CD4-positive, alpha-beta memory T cell (primary cell): ENCODE measurements around the gene GPR15LG. TPM values are rescaled to one million over a fixed set of nuclear protein-coding genes. Genes with fewer than 3 reads are reported as not detected.
A peak's percentile ranks its signal among the peaks of the same experiment; 100 is the strongest.
"Not testable (repeated sequence)": the region's sequence is repeated elsewhere in the genome, so short reads cannot be mapped to it uniquely, and the experiment has no call there.

ENCODE experiments used
- CTCF ChIA-PET: fragments of 350-600 bp; sonication (Branson Sonifier 250); formaldehyde crosslinking; loops from one replicate; lab custom pipeline; 2021; ENCODE audit warnings: inconsistent platforms; ENCODE audit not compliant: partially characterized antibody; lab: Charles Lee
- POLR2A ChIA-PET: fragments of 350-600 bp; sonication (Branson Sonifier 250); formaldehyde crosslinking; loops from one replicate; lab custom pipeline; 2021; ENCODE audit not compliant: partially characterized antibody; lab: Charles Lee
- DNase-seq, 5 donors: peaks; one replicate each; pipeline versions ENCODE4 v3.0.0 to v3.0.0-alpha.2; 2020 to 2022; ENCODE audit warnings: mixed read lengths in 1 of 5
- H3K27ac ChIP-seq: one replicate; pipeline ENCODE4 v1.7.0; 2013; ENCODE audit warnings: low read depth, low read length
- H3K27me3 ChIP-seq: 2 replicates; pipeline ENCODE4 v1.7.0; 2013; ENCODE audit warnings: mild to moderate bottlenecking, low read length, moderate library complexity; ENCODE audit not compliant: insufficient read depth
- H3K36me3 ChIP-seq: 2 replicates; pipeline ENCODE4 v1.7.0; 2013; ENCODE audit warnings: mild to moderate bottlenecking, low read length, moderate library complexity; ENCODE audit not compliant: insufficient read depth
- H3K4me1 ChIP-seq: 2 replicates; pipeline ENCODE4 v1.7.0; 2013; ENCODE audit warnings: mild to moderate bottlenecking, low read length, moderate library complexity; ENCODE audit not compliant: insufficient read depth
- H3K4me3 ChIP-seq, 2 donors: one replicate each; pipeline ENCODE4 v1.7.0; 2013; ENCODE audit warnings: low read length in 2 of 2, mild to moderate bottlenecking in 1 of 2
- H3K9me3 ChIP-seq, 2 donors: one replicate each; pipeline ENCODE4 v1.7.0; 2013; ENCODE audit warnings: low read length in 2 of 2, control low read depth in 1 of 2; ENCODE audit not compliant: control insufficient read depth in 1 of 2
- H3K27ac Mint-ChIP-seq, 7 donors: one replicate each; pipeline ENCODE4 v1.8.0; 2020 to 2021; ENCODE audit warnings: mixed read lengths in 7 of 7, mild to moderate bottlenecking in 6 of 7, inconsistent platforms in 3 of 7, moderate library complexity in 3 of 7
- H3K27me3 Mint-ChIP-seq, 2 donors: one replicate each; pipeline ENCODE4 v1.8.0; 2020 to 2021; ENCODE audit warnings: mixed read lengths in 2 of 2
- H3K36me3 Mint-ChIP-seq, 2 donors: one replicate each; pipeline ENCODE4 v1.8.0; 2020 to 2021; ENCODE audit warnings: mixed read lengths in 2 of 2, inconsistent platforms in 1 of 2, mild to moderate bottlenecking in 1 of 2
- H3K4me1 Mint-ChIP-seq, 4 donors: one replicate each; pipeline ENCODE4 v1.8.0; 2020 to 2021; ENCODE audit warnings: mixed read lengths in 4 of 4, mild to moderate bottlenecking in 1 of 4
- H3K4me3 Mint-ChIP-seq, 8 donors: one replicate each; pipeline ENCODE4 v1.8.0; 2020 to 2021; ENCODE audit warnings: mixed read lengths in 8 of 8, mild to moderate bottlenecking in 7 of 8, moderate library complexity in 6 of 8, inconsistent platforms in 3 of 8
- H3K9me3 Mint-ChIP-seq, 8 donors: one replicate each; pipeline ENCODE4 v1.8.0; 2020 to 2021; ENCODE audit warnings: mixed read lengths in 8 of 8, mild to moderate bottlenecking in 5 of 8, inconsistent platforms in 3 of 8, moderate library complexity in 1 of 8
- intact Hi-C: fragments of 100-400 bp; cut with micrococcal nuclease; formaldehyde crosslinking; loops from one replicate; pipeline ENCODE4 v1.15.1; 2023
- polyA plus RNA-seq, 2 donors: library from polyadenylated mRNA; unstranded; fragments of 300-500 nt; fragmentation: Illumina TruSeq; gene quantifications; one replicate each; pipeline ENCODE4 v1.2.3, GENCODE V29; 2021
- total RNA-seq, 2 experiments: library from RNA; stranded (reverse); gene quantifications; one replicate each; pipeline ENCODE4 v1.2.3, GENCODE V29; 2021

Gene GPR15LG
- total and polyA plus RNA-seq, 4 experiments from 2014 or later = not detected

DNA sequence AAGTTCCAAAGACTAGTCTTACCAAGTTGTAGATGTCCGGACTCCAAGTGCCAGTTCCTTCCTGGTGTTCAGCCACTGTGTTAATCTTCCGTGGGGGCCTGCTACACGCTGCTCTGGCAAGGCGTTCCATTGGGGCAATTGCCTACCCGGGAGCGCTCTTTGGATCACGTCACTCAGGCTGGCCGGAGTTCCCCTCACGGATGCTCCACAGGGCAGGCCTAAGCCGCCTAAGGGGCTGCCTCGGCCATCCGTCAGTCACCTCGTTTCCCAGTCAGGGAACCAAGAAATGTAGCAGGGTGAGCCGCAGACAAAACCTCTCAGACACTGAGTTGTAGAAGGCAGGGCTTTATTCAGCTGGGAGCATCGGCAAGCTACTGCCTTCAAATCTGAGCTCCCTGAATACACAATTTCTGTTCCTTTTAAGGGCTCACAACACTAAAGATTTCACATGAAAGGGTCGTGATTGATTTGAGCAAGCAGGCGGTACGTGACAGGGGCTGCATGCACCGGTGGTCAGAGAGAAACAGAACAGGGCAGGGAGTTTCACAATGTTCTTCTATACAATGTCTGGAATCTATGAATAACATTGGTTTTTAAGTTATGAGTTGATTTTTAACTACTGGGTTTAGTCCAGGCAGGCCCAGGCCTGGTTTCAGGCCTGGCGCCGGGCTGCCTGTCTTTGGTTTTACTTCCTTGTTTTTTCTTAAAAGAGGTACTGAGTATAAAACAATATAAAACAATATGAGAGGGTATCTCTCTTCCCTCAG lies 1.7 kb upstream of the GPR15LG start:
- H3K9me3 ChIP-seq, H3K27me3 Mint-ChIP-seq, CTCF ChIA-PET, H3K27me3 ChIP-seq, H3K4me3 ChIP-seq, H3K4me1 ChIP-seq, H3K4me3 Mint-ChIP-seq, H3K36me3 Mint-ChIP-seq, POLR2A ChIA-PET, H3K36me3 ChIP-seq, DNase-seq, H3K27ac ChIP-seq, H3K4me1 Mint-ChIP-seq, intact Hi-C loops, H3K27ac Mint-ChIP-seq, H3K9me3 Mint-ChIP-seq: not testable (repeated sequence)

DNA sequence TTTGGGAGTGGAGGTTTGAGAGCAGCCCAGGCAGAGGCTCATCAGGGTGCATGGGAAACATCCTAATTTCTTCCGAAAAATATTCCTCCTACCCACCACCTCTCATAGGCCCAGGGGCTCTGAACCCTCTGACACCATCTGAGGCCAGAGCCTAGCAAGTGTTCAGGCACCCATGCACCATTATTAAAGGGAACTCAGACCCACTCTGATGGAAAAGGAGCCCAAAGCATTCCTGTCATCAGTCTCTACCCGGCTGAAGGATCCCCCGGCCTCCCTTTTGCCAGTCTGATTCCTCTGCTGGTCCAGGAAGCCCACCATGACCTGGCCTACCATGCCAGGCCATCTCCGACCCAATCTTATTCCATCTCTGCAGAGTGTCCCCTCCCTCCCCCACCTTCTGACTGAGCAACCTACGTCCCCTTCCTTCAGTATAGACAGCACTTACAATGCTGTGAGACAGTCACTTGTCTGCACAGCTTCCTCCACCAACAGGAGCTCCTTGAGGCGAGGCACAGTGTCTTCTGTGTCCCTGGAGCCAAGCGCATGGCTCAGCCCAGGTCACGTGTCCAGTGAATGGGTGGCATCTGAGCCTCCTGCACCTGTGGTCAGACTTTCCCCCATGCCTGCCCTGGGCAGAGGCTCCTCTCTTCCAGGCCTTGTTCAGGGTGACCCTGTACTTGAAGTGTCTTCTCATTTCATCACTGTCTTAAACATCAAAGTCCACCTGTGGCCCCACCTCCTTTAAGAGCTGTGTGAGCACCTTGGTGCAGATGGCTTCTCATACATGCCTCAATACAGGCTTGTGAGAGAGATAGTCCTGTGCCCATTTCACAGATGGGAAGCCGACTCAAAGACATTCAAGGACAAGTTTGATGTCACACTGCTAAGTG lies 889 bp upstream of the GPR15LG start:
- H3K36me3 Mint-ChIP-seq = no peaks in the 10 kb centered on the region
- no peaks in the 10 kb centered on the region for H3K27me3 ChIP-seq
- no peak for DNase-seq
- no peak overlapping the region for H3K4me3 Mint-ChIP-seq
- H3K9me3 Mint-ChIP-seq = no peaks in the 10 kb centered on the region
- ChIA-PET CTCF (no interaction called here), POLR2A (no interaction called here)
- no peak overlapping the region for H3K4me3 ChIP-seq
- H3K27ac ChIP-seq = no peak overlapping the region
- H3K4me1 ChIP-seq = peaks cover 14% of the 10 kb centered on the region
- peaks cover 6 to 11% (median 7%) of the 10 kb centered on the region in 4 donors for H3K4me1 Mint-ChIP-seq
- intact Hi-C loops = no loop called here
- no peak overlapping the region for H3K27ac Mint-ChIP-seq
- H3K27me3 Mint-ChIP-seq = peaks cover 0 to 4% of the 10 kb centered on the region in 2 donors
- no peaks in the 10 kb centered on the region for H3K9me3 ChIP-seq
- no peaks in the 10 kb centered on the region for H3K36me3 ChIP-seq

DNA sequence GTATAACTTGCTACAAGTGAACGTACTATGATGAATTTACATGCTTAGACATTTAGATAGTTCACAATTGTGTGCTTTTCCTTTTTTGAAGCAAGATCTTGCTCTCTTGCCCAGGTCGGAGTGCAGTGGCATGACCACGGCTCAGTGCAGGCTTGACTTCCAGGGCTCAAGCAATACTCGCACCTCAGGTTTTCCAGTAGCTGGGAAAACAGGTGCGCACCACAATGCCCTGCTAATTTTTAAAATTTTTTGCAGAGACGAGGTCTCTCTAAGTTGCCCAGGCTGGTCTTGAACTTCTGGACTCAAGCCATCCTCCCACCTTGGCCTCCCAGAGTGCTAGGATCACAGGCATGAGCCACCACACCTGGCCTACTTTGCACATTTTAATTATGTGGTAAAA lies 1.8 kb downstream of the GPR15LG start:
- CTCF ChIA-PET = no interaction called here
- Mint-ChIP-seq H3K4me3 (no peak overlapping the region), H3K27me3 (peaks cover 0 to 3% of the 10 kb centered on the region in 2 donors), H3K27ac (no peak overlapping the region), H3K4me1 (peaks cover 6 to 11% (median 7%) of the 10 kb centered on the region in 4 donors), H3K9me3 (no peaks in the 10 kb centered on the region), H3K36me3 (no peaks in the 10 kb centered on the region)
- Histone ChIP-seq H3K4me3 (no peak overlapping the region), H3K27ac (no peak overlapping the region), H3K27me3 (no peaks in the 10 kb centered on the region), H3K36me3 (no peaks in the 10 kb centered on the region), H3K4me1 (peaks cover 30% of the 10 kb centered on the region), H3K9me3 (no peaks in the 10 kb centered on the region)
- POLR2A ChIA-PET = no interaction called here
- intact Hi-C loops = no loop called here
- DNase-seq = no peak

- H3K27me3 Mint-ChIP-seq = peaks cover 0 to under 1% of the 10 kb centered on the region in 2 donors
- POLR2A ChIA-PET = interaction anchor here (1.8 kb wide), 1 partner anchor 37 kb away, joined by 11 read pairs; the partner anchor contains the start of gene GHITM
- no peaks in the 10 kb centered on the region for H3K36me3 Mint-ChIP-seq
- CTCF ChIA-PET = no interaction called here
- H3K9me3 Mint-ChIP-seq = no peaks in the 10 kb centered on the region
- Histone ChIP-seq H3K4me3 (no peak overlapping the region), H3K9me3 (no peaks in the 10 kb centered on the region), H3K4me1 (peaks cover 30% of the 10 kb centered on the region), H3K27me3 (no peaks in the 10 kb centered on the region), H3K36me3 (no peaks in the 10 kb centered on the region), H3K27ac (no peak overlapping the region)
- H3K4me3 Mint-ChIP-seq = peak overlapping the region in 2 of 8 donors; percentile 72 to 76
- H3K4me1 Mint-ChIP-seq = peaks cover 6 to 11% (median 7%) of the 10 kb centered on the region in 4 donors
- H3K27ac Mint-ChIP-seq = peak overlapping the region in 6 of 7 donors; percentile 23 to 91 (median 86)
- intact Hi-C loops = no loop called here
- DNase-seq = no peak
Observed at GRCh38 chr10:84176351-84176750, 2.8 kb downstream of the GPR15LG start.

DNA sequence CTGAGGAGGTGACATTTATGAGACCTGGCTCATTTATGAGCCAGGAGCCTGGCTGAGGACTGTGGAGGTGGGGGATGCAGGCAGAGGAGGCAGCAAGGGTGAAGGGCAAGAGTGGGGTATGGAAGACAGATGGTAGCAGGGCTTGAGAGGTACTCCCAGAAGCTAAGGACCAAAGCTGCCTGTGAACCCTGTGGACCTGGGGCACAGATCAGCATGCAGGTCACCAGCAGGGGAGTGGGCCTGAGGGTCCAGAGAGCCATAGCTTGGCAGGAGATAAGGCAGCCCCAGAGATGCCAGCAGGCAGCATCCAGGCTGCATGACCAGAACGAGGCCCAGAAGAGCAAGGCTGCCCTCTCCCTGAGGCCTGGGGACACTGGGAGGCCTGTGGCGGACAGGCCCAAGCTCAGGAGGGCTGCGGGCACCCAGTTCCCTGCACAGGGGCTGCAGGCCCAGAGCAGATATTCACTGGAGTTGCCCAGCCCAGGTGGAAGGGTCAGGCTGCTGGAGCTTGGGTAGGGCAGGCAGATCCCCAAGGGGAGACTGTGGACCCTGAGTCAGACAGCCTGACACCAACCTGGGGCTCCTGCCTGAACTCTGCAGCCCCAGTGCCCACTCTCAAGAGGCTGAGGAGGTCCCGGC lies 3.4 kb downstream of the GPR15LG start:
- Mint-ChIP-seq H3K27me3 (no peaks in the 10 kb centered on the region), H3K27ac (peak overlapping the region in 5 of 7 donors; percentile 82 to 91 (median 88)), H3K36me3 (no peaks in the 10 kb centered on the region), H3K4me3 (peak overlapping the region in 3 of 8 donors; percentile 27 to 76 (median 72)), H3K9me3 (no peaks in the 10 kb centered on the region), H3K4me1 (peaks cover 6 to 11% (median 7%) of the 10 kb centered on the region in 4 donors)
- H3K4me1 ChIP-seq = peaks cover 30% of the 10 kb centered on the region
- intact Hi-C loops = no loop called here
- H3K9me3 ChIP-seq = no peaks in the 10 kb centered on the region
- ChIA-PET POLR2A (interaction anchor here (0.7 to 1.8 kb wide), 5 partner anchors 14 to 37 kb away, joined by 3 to 11 read pairs (median 5); partner anchors contain the start of gene GHITM), CTCF (interaction anchor here (1.1 kb wide), 1 partner anchor 29 kb away, joined by 7 read pairs; no protein-coding TSS in a partner anchor)
- no peaks in the 10 kb centered on the region for H3K36me3 ChIP-seq
- H3K4me3 ChIP-seq = no peak overlapping the region
- H3K27me3 ChIP-seq = no peaks in the 10 kb centered on the region
- H3K27ac ChIP-seq = no peak overlapping the region
- no peak for DNase-seq

DNA sequence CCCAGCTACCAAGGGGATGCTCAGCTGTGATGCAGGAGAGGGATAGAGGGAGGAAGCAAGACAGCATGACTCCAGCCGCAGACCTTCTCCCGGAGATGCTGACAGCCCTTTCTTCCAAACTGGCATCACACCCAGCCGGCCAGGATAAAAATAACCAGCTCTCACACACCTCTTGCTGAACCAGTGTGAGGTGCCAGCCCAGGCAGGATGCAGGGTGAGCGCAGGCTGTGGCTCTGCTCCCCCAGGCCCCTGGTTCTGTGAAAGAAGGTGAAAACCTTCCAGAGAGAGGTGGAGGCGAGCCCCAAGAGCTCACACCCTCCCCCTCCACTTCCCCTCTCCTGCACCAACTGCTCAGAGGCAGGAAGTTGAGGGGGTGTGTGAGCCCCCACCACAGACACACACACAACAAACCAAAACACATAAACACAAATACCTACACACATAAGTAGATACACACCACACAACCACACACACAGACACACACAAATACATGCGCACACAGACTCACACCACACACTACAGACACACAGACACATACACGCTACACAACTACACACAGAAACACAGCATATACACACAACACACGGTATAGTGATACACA lies 4.0 kb downstream of the GPR15LG start:
- H3K9me3 ChIP-seq = no peaks in the 10 kb centered on the region
- Mint-ChIP-seq H3K9me3 (no peaks in the 10 kb centered on the region), H3K27ac (no peak overlapping the region), H3K27me3 (no peaks in the 10 kb centered on the region), H3K4me1 (peaks cover 6 to 11% (median 7%) of the 10 kb centered on the region in 4 donors), H3K4me3 (no peak overlapping the region), H3K36me3 (no peaks in the 10 kb centered on the region)
- DNase-seq = peak; percentile 43 to 68 (median 59)
- no peaks in the 10 kb centered on the region for H3K36me3 ChIP-seq
- no peaks in the 10 kb centered on the region for H3K27me3 ChIP-seq
- intact Hi-C loops = no loop called here
- H3K4me1 ChIP-seq = peaks cover 30% of the 10 kb centered on the region
- no peak overlapping the region for H3K27ac ChIP-seq
- CTCF ChIA-PET = interaction anchor here (0.6 to 1.1 kb wide), 2 partner anchors 28 to 30 kb away, joined by 3 to 7 read pairs; no protein-coding TSS in a partner anchor
- POLR2A ChIA-PET = interaction anchor here (0.7 to 1.8 kb wide), 5 partner anchors 13 to 38 kb away, joined by 3 to 11 read pairs (median 5); partner anchors contain the start of gene GHITM
- H3K4me3 ChIP-seq = no peak overlapping the region
